ENCODE results near the gene PROM1.

The PROM1 gene

DNA sequence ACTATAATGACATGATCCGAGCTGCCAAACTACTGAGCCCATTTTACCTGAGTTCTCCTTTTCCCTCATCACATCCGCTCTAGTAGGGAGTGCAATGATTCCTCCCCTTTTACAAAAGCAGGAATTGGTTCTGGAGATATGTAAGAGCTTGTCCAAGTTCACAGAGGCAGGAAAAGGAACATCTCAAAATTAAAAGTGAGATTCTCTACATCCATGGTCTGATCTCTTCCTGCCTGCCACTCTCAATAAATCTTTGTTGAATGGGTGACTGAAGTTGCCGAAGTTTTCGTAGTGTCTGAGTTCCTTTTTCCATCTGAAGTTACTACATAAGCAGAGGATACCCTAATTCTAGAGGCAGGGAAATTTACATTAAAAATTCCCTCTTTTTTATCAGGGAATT is 145.2 kb downstream of the PROM1 start, which contains the start of gene FGFBP1:
Gene FGFBP1, minus strand, starts transcription at position 101 of the 400 bp plus-strand sequence. CDS start 2,108 bp downstream, outside the sequence.
- no peak for DNase-seq (ENCODE audit: low spot score)

DNA sequence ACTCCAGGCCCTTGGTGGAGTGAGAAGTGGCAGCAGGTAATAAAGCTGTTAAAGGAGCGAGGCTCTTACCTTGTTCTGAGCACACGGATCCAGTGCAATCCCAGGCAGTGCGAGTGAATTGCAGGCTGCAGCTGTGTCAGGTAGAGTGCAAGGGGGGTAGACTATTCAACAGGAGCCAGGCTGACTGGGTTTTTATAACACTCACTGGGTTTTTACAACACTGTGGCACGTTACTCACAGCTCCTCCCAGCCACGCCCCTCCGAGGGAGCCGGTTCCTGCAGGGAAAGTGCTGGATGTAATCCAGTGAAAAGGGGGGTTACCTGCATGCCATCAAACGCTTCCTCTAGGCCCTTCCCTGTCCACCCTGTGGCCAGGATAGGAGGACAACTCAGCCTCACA is 145.6 kb downstream of the PROM1 start:
- DNase-seq (ENCODE audit: low spot score): no peak

DNA sequence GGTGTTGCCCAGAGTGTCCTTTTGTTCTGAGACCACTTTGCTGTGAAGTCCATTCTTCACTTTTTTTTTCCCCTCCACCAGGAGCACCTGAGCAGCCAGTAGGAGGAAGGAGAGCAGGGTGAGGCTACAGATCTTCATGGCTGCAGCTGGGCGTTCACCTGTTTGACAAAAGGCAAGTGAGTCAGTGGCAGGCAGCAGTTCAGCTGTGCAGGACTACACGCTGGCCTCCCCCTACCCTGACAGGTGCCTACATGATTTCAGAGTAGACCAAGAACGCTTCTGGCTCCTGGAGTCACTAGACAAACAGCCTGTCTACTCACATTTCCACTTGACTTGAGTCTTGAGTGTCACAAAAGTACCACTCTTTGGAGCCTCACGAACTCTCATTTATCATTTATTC is 147.3 kb downstream of the PROM1 start:
- no peak for DNase-seq (ENCODE audit: low spot score)

DNA sequence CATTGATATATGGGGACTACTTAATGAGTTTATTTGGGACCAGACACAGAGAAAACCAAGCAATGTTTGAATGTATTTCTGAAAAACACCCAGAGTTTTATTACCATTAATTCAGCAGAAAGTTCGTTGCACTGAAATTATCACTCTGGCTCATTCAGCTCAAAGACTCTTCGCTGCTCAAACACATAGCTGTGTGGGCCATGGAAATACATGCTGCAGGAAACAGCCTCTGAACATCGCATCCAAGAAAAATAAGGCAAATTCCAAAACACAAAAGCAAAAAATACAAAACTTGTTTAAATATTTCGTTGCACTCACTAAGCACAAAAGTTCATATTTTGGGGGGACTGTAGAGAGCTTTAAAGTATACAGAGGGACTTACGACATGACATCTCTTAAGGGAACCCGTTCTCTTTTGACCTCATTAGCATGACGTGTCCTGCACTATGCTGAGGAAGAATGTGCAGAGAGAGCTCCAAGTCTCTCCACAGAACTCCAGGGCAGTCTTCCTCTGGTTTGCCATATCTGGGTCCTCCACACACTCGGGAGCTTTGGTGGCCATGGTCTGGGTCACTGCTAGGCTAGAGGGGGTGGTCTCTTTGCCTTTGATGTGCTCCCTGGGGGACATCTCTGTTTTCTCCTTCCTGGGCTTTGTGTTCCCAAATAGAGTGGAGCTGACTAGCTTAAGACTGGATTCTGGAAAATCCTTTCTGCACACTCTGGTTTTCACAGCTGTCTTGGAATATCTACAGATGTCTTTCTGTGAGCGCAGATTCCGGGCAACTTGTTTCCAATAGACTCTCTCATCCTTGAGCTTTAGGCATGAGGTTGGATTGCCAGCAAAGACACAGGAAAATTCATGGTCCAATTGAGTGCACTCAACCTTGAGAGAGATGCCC is 148.1 kb downstream of the PROM1 start:
- DNase-seq (ENCODE audit: low spot score): no peak

DNA sequence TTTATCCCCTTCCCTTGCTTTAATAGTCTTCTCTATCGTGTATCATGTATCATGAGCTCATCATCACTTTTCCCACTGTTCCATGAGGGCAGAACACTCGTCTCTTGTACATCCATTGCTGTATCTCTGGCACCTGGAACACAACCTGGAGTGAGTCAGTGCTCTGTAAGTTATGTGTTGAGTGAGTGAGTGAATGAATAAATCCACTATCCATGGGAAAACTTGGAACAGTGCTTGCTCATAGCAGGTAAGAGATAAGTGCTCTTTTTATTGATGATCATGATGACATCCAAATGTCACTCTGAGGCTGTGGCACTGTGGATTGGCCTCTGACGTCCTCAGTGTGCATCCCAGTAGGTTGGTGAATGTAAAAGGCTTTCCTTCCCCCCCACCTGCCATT is 149.6 kb downstream of the PROM1 start:
- DNase-seq (ENCODE audit: low spot score): no peak

DNA sequence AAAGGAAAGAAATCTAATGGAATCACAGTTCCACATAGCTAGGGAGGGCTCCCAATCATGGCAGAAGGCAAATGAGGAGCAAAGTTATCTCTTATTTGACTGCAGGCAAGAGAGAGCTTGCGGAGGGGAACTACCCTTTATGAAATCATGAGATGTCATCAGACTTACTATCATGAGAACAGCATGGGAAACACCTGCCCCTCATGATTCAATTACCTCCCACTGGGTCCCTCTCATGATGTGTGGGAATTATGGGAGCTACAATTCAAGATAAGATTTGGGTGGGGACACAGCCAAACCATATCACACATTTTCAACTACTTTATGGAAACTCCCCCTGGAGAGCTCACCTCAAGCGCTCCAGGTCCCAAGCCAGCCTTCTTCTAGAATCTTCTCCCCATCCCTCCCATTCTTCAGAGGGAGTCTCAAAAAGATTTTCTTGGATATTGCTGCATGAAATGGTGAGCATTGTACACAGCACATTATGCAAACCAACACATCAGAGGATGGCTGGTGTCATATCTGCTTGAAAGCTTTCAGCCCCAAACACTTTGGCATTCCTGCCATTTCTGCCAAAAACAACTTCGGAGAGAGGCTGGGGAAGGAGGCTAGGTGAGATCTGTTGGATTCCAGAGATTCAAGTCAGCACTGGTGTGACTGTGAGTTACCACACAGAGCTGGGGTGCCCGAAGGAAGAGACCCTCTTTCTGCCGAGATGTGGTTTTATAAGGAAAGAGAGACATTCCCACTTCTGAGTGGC is 152.2 kb downstream of the PROM1 start:
- no peak for DNase-seq (ENCODE audit: low spot score)

DNA sequence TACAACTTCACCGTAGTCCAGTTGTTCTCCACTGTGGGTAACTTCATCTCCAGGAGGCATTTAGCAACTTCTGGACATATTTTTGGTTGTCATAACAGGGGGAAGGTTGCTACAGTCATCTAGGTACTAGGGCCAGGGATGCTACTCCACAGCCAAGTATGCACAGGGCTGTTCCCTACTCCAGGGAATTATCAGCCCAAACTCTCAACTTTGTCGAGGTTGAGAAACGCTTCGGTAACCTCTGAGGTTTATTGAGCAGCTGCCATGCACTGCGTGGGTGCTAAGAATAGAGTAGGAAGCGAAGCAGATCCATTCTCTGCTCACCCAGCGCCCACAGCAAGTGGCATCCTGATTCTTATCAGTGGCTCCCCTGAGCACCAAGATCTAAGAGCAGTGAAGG is 153.5 kb downstream of the PROM1 start:
- DNase-seq (ENCODE audit: low spot score): no peak

DNA sequence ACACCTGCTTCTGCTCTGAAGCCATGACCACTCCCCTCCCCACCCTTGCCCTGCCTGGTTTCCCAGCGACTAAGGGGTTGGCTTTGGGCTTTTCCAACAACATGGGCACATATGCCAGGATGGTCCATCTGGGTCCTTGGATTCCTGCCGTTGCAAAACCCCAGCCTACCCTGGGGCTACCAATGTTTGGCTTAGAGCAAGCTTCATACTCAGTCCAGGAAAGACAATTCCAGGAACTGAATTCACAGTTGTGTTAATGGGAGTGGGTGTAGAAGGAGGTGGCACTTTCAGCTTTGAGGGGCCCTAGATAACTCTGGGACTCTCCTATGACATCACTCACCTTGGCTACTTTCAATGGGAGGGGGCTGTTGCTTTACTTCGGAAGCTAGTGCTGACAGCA is 154.3 kb downstream of the PROM1 start:
- no peak for DNase-seq (ENCODE audit: low spot score)

DNA sequence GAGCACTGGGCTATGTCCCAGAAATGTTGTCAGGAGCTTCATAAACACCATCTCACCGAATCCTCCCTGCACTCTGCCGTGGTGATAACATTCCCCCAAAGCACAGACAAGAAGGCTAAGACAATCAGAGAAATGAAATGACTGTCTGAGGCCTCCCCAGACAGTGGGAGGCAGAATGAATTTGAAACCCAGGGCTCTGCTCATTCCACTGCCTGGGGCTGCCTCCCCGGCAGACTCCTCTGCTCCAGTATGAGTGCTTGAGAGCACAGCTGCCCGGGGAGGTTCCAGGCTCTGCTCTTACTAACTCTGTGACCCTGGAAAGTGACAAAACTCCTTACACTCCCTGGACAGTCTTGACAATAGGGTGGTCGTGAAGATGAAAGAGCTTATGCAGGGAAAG is 154.9 kb downstream of the PROM1 start:
- DNase-seq (ENCODE audit: low spot score): no peak

DNA sequence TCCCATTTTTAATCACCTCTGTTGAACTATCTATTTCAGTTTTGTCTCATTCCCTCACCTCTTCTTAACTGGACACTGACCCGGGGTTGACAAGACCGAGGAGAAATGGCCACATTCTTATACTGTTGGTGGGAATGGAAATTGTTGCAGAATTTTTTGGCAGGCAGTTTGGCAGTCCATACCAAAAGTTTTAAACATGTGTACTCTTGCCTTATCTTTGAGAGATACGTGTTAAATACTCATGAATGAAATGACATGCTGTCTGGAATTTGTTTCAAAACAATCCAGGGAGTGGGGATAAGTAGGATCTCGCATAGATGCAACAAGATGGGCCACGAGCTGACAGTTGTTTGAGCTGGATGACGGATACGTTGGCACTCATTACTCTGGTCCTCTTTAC is 157.3 kb downstream of the PROM1 start:
- DNase-seq (ENCODE audit: low spot score): no peak

DNA sequence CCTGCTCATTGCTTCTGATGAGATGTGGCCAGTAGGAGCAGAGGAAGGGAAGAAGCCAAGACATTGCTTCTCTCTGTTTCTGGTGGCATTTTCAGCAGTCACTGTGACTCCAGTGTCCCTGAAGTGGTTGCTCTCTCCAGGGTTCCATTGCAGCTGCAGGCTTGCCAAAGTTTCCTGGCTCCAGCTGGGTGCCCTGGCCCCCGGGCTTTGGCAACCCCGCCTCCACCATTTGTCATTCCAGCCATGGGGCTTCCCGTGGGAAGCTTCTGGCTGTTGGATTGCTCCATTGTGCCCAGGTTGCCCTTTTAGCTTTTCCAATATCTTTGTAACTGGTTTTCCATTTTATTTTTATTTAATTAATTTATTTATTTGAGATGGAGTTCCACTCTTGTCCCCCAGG is 158.0 kb downstream of the PROM1 start:
- DNase-seq (ENCODE audit: low spot score): no peak

DNA sequence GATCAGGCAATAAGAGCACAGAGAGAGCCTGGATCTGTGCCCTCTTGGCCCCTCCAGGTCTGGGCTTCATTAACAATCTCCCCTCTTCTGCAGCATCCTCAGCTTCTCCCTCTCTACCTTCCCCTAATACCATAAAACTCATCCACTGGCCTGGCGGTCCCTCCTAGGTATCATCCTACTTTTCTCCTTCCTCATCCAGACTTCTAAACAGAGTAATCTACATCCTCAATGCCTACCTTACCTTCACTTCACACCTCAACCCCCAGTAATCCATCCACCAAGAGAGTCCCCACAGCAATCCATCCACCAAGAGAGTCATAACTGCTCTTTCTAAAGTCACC is 162.3 kb downstream of the PROM1 start:
- DNase-seq (ENCODE audit: low spot score): no peak

DNA sequence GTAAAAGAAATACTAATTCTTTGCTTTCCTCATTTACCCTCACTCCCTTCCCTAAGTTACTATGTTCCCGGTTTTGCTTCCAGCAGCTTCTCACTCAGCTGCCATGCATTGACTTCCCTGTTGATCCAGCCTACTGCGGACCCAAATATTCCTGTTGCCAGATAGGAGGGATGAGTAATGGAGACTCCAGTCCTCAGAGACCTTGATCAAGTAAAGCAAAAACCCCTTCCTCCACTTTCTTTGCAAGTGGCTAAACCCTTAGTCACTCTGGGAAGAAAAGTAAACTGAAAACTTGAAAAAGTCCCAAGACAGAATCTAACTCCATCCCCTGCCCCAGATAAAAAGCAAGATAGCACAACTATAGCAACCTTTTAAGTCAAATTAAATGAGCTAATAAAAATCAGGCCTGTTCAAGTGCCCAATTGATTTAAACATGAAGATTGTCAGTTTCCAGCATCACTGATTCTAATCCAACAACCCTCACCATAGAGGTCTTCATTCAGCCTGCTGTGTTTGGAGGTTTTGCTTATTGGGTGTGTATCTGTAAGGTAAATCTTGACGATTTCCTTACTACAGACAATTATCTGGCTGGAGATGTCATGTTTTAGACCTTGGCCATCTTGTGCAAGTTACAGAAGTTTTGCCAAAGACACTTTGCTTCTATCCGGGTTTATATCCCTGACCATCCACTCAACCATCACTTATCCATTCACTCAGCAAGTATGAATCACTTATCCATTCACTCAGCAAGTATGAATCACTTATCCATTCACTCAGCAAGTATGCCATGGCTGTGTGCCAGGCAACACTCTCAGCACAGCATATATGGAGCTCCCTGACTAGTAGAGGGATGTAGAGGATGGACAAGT is 162.9 kb downstream of the PROM1 start:
- no peak for DNase-seq (ENCODE audit: low spot score)

DNA sequence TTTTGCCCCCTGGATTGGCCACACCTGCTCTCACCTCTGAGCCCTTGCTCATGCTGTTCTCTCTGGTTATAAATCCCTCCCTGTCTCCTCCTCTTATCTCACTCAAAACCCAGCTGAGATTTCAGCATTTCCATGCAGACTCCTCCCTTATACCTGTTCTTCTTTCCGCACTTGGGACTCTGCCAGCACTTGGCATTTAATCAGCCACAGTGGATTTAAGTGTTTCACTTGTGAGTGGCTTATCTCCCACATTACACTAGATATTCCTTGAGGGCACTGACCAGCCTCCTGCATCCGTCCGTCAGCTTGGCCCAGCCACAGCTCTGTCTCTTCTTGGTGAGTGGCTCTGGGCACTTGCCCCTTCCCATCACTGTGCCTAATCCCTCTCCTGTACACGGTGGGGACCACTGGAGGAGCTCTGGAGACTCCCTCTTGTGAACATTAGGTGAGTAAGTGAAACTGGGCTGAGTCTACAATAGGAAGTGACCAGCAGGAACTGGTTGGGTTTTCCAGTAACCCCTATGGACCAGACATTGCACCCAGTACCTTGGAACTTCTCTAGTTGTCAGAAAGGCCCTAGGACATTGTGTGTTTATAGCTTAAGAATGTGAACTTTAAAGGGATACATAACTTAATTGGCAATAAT is 165.2 kb downstream of the PROM1 start:
- no peak for DNase-seq (ENCODE audit: low spot score)
